Left renal cortex interstitium (tissue), 4 donors: Measurements from ENCODE around the gene HMGB1. TPM values are rescaled to one million over a fixed set of nuclear protein-coding genes. Genes with fewer than 3 reads are reported as not detected.
A peak's percentile ranks its signal among the peaks of the same experiment; 100 is the strongest.

Source experiments
- DNase-seq, 4 donors: peaks; one replicate each; pipeline ENCODE4 v3.0.0-alpha.2; 2013; ENCODE audit warnings: low read depth in 4 of 4, low spot score in 2 of 4, missing footprints in 1 of 4
- polyA plus RNA-seq, 4 donors: library from polyadenylated mRNA; unstranded; fragments of 120-200 nt; gene quantifications; one replicate each; pipeline ENCODE4 v1.2.1, GENCODE V29; 2013; ENCODE audit not compliant: insufficient read length in 4 of 4

HMGB1 gene
- polyA plus RNA-seq, 4 donors, result 769 to 941 (median 839) TPM

GRCh38 chr13:30435911-30436451 is 29.8 kb downstream of the HMGB1 start:
- DNase-seq, result no peak

- DNase-seq, result no peak
These were observed 34.3 kb downstream of the HMGB1 start for GRCh38 chr13:30431269-30431940.

GRCh38 chr13:30429721-30430694 is 35.7 kb downstream of the HMGB1 start:
- DNase-seq, result no peak

DNA sequence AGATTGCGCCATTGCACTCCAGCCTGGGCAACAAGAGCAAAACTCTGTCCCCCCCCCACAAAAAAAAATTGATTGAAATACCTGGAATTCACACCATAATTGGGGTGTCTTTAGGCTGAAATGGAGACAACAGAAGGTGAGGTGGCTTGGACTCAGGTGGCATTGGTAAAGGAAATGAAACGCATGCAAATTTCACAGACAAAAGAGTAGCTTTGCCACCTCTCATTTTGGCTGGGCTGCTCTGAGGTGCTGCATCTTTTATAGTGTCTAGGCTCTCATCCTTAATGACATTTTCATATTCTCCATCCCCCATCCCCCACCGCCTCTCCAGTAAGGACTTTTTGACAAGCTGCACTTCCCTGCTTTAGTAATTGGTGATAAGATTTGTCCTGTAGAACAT is 36.5 kb downstream of the HMGB1 start:
- DNase-seq, result no peak

DNA sequence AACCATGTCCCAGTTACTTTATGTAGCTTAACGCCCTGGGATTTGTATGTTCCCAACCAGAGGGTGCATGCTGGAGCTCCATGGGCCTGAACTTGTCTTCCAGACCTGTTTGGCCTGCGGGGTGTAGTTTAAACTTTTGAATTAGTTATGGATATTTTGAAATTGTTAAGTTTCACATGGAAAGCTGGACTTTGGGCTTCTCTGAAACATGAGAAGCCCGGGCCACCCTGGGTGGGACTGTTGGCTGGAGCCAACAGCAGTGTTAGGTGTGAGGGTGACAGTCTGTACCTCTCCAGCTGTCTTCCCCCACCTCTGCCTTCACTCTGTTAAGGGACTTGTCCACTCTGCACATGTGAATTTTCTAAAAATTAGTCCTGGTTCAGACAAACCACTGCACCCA is 41.8 kb downstream of the HMGB1 start:
- no peak for DNase-seq

- peak in 2 of 4 donors; percentile 44 to 55 for DNase-seq
These were observed 43.5 kb downstream of the HMGB1 start, which contains the start of gene UBE2L5 for GRCh38 chr13:30422054-30422839. UBE2L5 (plus strand) TSS chr13:30422493; CDS start chr13:30427991, 5,498 bp downstream.

DNA sequence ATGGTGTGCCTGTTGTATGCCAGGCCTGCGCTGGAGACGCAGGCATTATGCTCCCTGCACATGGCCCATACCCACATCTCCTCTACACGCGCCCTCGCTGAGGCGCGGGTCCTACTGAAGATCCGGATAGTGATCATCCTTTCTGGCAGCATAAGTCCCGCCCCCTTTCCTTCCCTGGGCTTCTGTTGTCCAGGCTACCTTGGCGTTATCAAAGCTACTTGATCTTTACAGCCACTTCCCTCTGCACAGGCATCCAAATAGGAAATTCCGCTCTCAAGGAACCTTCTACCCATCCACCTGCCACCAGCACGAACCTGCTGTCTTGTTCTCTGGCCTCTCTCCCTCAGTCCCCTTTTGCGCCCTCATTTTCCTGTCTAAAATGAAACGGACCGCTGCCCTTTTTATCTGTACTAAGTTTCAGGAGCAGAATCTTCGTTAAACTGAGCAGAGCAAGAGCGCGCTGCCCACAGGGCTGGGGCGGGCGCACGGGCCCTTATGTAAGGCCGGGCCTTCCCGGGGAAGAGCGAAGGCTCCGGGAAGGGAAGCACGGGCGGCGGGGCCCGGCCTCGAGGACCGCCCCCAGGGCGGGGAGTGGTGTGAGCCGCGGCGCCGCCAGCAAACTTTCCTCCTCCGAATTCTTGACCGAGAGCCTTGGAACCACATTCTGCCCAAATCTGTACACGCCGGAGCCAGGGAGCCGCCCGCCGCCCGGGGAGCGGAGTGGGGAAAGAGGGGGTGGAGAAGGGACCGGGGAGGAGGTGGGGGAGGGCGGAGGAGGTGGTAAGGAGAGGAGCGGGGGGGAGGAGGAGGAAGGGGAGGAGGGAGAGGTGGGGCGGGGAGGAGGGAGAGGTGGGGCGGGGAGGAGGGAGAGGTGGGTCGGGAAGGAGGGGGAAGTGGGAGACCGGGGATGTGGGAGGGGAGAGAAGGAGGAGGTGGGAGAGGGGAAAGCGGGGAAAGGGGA is 44.4 kb downstream of the HMGB1 start:
- DNase-seq, result peak in 3 of 4 donors; percentile 62 to 73 (median 70)

DNA sequence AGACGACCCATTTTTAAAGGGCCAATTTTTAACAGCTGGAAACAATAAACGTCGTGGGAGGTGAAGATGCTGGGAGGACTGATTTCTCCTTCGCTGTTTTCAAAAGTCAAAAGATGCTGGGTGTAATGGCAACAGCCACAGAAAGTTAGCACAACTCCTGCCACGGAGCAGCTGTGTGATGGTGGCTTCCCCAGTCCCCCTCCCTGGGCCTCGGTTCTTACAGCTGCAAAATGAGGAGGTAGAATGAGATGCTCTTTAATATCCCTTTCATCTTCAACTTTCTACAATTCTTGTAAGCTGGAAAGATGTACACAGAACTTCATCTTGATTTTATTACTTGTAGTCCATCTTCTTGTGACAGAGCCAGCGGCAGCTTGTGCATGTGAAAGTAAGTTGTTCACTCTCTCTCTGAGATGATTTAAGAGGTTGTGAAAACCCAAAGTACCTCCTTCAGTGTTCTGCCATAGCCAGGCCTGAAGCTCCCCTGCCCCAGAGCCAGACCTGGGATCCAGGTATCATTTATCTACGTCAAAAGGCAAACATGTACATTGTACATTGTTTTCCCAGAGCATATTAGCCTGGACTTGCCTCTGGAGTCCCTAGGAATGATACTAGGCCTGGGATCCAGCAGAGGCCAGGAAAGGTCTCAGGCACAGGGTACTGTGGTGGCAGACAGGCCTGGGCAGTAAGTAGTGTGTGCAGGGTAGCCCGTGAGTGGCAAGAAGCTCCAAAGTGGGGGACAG is 46.8 kb downstream of the HMGB1 start:
- no peak for DNase-seq

- DNase-seq, result no peak
These were observed 47.5 kb downstream of the HMGB1 start for GRCh38 chr13:30418075-30418716.

GRCh38 chr13:30416471-30416870 is 49.3 kb downstream of the HMGB1 start:
- no peak for DNase-seq

- no peak for DNase-seq
These were observed 50.2 kb downstream of the HMGB1 start for GRCh38 chr13:30415430-30416030.

DNA sequence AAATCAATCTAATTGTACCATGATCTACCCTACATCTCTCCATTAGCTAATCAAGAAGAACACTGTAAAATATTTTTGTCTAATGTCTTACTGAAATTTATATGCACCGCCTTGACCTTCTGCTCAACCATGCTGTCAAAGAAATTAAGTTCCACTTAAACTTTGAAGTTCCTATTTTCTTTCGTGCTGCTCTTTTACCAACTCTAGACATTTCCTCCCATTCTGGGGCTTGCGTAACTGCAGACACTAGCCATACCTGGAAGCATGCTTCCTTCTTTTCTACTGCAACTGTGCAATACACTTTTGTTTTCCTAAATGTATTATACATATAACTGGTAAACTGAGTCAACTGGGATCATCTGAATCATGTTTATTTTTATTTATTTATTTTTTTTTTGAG is 51.9 kb downstream of the HMGB1 start:
- no peak for DNase-seq

DNA sequence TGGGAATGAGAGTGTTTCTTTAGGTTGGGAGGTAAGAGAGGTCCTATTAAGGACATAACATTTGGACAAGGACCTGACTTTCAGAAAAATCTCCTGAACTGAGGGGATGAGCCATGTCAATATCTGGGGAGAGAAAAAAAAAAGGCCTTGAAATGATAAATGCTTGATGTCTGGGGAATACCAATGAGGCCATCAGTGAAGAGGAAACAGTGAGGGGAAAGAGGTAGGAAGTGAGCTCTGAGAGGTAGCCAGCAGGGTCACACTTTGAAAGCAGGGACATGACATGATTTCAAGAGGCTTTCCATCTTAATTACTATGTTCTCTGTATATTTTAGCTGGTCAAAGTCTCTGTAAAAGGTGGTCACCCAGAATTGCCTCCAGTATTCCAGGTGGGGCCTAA is 53.4 kb downstream of the HMGB1 start:
- no peak for DNase-seq

GRCh38 chr13:30410705-30411125 is 55.0 kb downstream of the HMGB1 start:
- DNase-seq, result no peak

DNA sequence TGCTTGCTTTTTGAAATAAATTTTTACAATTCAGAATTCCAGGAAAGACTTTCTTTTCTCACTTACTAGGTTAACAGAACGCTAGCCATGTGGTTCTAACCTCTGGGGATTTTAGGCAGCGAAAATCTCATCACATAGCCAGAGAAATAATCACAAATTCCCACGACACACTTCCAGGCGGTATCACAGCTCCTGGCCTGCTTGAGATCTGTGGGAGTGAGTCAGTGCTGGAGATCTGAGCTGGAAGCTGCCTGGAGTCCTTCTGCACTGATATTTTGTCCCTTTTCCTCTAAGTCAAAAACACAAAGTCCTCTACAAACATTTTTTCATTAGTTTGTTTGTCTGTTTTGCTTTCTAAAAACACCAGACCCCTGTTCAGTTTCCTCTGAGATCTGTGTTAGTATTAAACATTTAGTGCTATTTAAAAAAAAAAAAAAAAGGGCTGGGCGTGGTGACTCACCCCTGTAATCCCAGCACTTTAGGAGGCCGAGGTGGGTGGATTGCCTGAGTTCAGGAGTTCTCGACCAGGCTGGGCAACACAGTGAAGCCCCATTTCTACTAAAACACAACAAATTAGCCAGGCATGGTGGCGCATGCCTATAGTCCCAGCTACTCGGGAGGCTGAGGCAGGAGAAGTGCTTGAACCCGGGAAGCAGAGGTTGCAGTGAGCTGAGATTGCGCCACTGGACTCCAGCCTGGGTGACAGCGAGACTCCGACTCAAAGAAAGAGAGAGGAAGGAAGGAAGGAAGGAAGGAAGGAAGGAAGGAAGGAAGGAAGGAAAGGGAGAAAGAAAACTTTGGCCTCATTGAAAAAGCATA is 55.6 kb downstream of the HMGB1 start:
- no peak for DNase-seq

DNA sequence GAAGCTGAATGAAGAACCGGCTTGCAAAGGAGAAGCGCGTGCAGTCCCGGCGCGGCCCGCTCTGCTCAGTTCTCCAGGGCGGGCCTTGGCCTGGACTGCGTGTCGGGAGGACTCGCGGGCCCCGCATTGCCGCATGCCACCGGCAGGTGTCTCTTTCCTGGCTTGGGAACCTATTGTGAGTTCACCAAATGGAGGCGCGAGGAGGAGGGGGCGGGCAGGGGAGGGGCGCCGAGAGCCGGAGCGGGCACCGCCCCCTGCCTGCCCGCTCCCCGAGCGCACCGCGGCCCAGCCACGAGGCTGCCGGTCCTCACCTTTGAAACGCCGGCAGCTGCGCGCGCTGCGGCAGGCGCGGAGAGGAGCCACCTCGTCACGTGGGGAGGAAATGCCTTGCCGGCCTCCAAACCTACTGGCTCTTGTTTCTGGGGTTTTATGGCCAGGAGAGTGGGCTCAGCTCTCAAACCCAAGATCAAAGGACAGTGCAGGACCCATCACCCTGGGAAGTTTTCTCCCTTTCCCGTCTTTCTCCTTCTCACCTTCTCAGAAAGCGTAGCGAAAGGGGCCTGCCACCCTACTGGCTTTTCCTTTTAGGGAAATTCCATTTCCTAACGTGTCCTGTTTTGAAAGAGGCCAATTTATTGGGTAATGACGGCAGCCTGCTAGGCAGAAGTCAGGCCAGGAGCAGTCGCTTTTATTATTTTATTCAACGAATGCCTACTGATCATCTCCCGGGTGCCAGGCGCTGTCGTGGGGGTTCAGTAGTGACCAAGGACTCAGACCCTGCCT is 57.2 kb downstream of the HMGB1 start:
- DNase-seq, result peak in 3 of 4 donors; percentile 76 to 82 (median 81)
